Measurements from ENCODE around the gene ZDHHC11.

Gene ZDHHC11

GRCh38 chr5:821504-821903 is 29.3 kb downstream of the ZDHHC11 start:
- H3K4ac ChIP-seq (ENCODE audit: low read depth in 1 of 2, low read length in 2 of 2), result no peak overlapping the region
- 95% methylated on average over 5 of the region's 8 CpGs for WGBS

GRCh38 chr5:820245-820644 is 30.5 kb downstream of the ZDHHC11 start:
- WGBS, result 92% methylated on average over 3 of the region's 3 CpGs
- H3K27me3 ChIP-seq (ENCODE audit: control insufficient read depth in 1 of 2, insufficient read depth in 1 of 2, low read length in 2 of 2), result peaks cover 0 to 2% of the 10 kb centered on the region in 2 experiments

More at GRCh38 chr5:821504-821903, 29.3 kb downstream of the ZDHHC11 start:
- Histone ChIP-seq H3K4me3 (ENCODE audit: insufficient read depth in 1 of 2, low read depth in 1 of 2, low read length in 2 of 2) (no peak overlapping the region), H3K4me1 (ENCODE audit: control insufficient read depth, insufficient read depth, low read depth, low read length) (no peaks in the 10 kb centered on the region), H3K27ac (ENCODE audit: low read length, poor library complexity, severe bottlenecking) (no peak overlapping the region), H3K23ac (ENCODE audit: low read length in 2 of 2) (no peak overlapping the region), H3K9ac (ENCODE audit: low read length) (no peak overlapping the region), H2BK12ac (ENCODE audit: low read length in 2 of 2) (no peak overlapping the region), H2BK120ac (ENCODE audit: low read depth, low read length) (no peak overlapping the region), H2BK5ac (ENCODE audit: low read depth, low read length, poor library complexity, severe bottlenecking) (no peak overlapping the region), H3K79me1 (replicated peaks; ENCODE audit: low read length, poor library complexity, severe bottlenecking) (no peaks in the 10 kb centered on the region), H2AFZ (ENCODE audit: low read depth, low read length) (no peak overlapping the region), H2BK15ac (ENCODE audit: low read depth, poor library complexity, severe bottlenecking) (no peak overlapping the region), H4K91ac (ENCODE audit: low read length) (no peak overlapping the region), H3K36me3 (ENCODE audit: control insufficient read depth in 1 of 2, insufficient read depth in 2 of 2, low read depth in 1 of 2, low read length in 2 of 2) (peaks cover 0 to 4% of the 10 kb centered on the region in 2 experiments), H3K27me3 (ENCODE audit: control insufficient read depth in 1 of 2, insufficient read depth in 1 of 2, low read length in 2 of 2) (peaks cover 0 to 2% of the 10 kb centered on the region in 2 experiments), H2AK5ac (ENCODE audit: low read length, severe bottlenecking) (no peak overlapping the region), H4K8ac (ENCODE audit: low read length) (no peak overlapping the region), H3K14ac (ENCODE audit: low read length in 2 of 2) (no peak overlapping the region), H3K18ac (ENCODE audit: low read depth in 1 of 2, low read length in 2 of 2) (no peak overlapping the region), H3K9me3 (ENCODE audit: control insufficient read depth, low read length) (no peaks in the 10 kb centered on the region), H3K4me2 (ENCODE audit: low read length, poor library complexity, severe bottlenecking) (no peak overlapping the region)
- no peak for DNase-seq

GRCh38 chr5:819078-819477 is 31.7 kb downstream of the ZDHHC11 start:
- Histone ChIP-seq H3K4ac (ENCODE audit: low read depth in 1 of 2, low read length in 2 of 2) (no peak overlapping the region), H2BK5ac (ENCODE audit: low read depth, low read length, poor library complexity, severe bottlenecking) (no peak overlapping the region), H3K4me2 (ENCODE audit: low read length, poor library complexity, severe bottlenecking) (no peak overlapping the region), H3K9me3 (ENCODE audit: control insufficient read depth, low read length) (peaks cover 7% of the 10 kb centered on the region), H4K91ac (ENCODE audit: low read length) (no peak overlapping the region), H4K8ac (ENCODE audit: low read length) (no peak overlapping the region), H3K18ac (ENCODE audit: low read depth in 1 of 2, low read length in 2 of 2) (no peak overlapping the region), H3K9ac (ENCODE audit: low read length) (no peak overlapping the region), H3K23ac (ENCODE audit: low read length in 2 of 2) (no peak overlapping the region), H3K4me3 (ENCODE audit: insufficient read depth in 1 of 2, low read depth in 1 of 2, low read length in 2 of 2) (no peak overlapping the region), H2BK15ac (ENCODE audit: low read depth, poor library complexity, severe bottlenecking) (no peak overlapping the region), H2AFZ (ENCODE audit: low read depth, low read length) (no peak overlapping the region), H3K4me1 (ENCODE audit: control insufficient read depth, insufficient read depth, low read depth, low read length) (no peaks in the 10 kb centered on the region), H3K79me1 (replicated peaks; ENCODE audit: low read length, poor library complexity, severe bottlenecking) (no peaks in the 10 kb centered on the region), H2AK5ac (ENCODE audit: low read length, severe bottlenecking) (no peak overlapping the region), H3K27me3 (ENCODE audit: control insufficient read depth in 1 of 2, insufficient read depth in 1 of 2, low read length in 2 of 2) (peaks cover 0 to 2% of the 10 kb centered on the region in 2 experiments), H2BK120ac (ENCODE audit: low read depth, low read length) (no peak overlapping the region), H3K27ac (ENCODE audit: low read length, poor library complexity, severe bottlenecking) (no peak overlapping the region), H3K36me3 (ENCODE audit: control insufficient read depth in 1 of 2, insufficient read depth in 2 of 2, low read depth in 1 of 2, low read length in 2 of 2) (peaks cover 0 to 4% of the 10 kb centered on the region in 2 experiments), H2BK12ac (ENCODE audit: low read length in 2 of 2) (no peak overlapping the region), H3K14ac (ENCODE audit: low read length in 2 of 2) (no peak overlapping the region)
- WGBS, result 92% methylated on average over 3 of the region's 3 CpGs
- no peak for DNase-seq

More at GRCh38 chr5:820245-820644, 30.5 kb downstream of the ZDHHC11 start:
- Histone ChIP-seq H2BK120ac (ENCODE audit: low read depth, low read length) (no peak overlapping the region), H3K36me3 (ENCODE audit: control insufficient read depth in 1 of 2, insufficient read depth in 2 of 2, low read depth in 1 of 2, low read length in 2 of 2) (peaks cover 0 to 4% of the 10 kb centered on the region in 2 experiments), H2BK12ac (ENCODE audit: low read length in 2 of 2) (no peak overlapping the region), H3K79me1 (replicated peaks; ENCODE audit: low read length, poor library complexity, severe bottlenecking) (no peaks in the 10 kb centered on the region), H2BK5ac (ENCODE audit: low read depth, low read length, poor library complexity, severe bottlenecking) (no peak overlapping the region), H3K4me1 (ENCODE audit: control insufficient read depth, insufficient read depth, low read depth, low read length) (no peaks in the 10 kb centered on the region), H3K4me3 (ENCODE audit: insufficient read depth in 1 of 2, low read depth in 1 of 2, low read length in 2 of 2) (no peak overlapping the region), H2AFZ (ENCODE audit: low read depth, low read length) (no peak overlapping the region), H3K14ac (ENCODE audit: low read length in 2 of 2) (no peak overlapping the region), H3K27ac (ENCODE audit: low read length, poor library complexity, severe bottlenecking) (no peak overlapping the region), H3K4ac (ENCODE audit: low read depth in 1 of 2, low read length in 2 of 2) (no peak overlapping the region), H3K9me3 (ENCODE audit: control insufficient read depth, low read length) (peaks cover 4% of the 10 kb centered on the region), H3K9ac (ENCODE audit: low read length) (no peak overlapping the region), H3K4me2 (ENCODE audit: low read length, poor library complexity, severe bottlenecking) (no peak overlapping the region), H4K91ac (ENCODE audit: low read length) (no peak overlapping the region), H2BK15ac (ENCODE audit: low read depth, poor library complexity, severe bottlenecking) (no peak overlapping the region), H2AK5ac (ENCODE audit: low read length, severe bottlenecking) (no peak overlapping the region), H3K23ac (ENCODE audit: low read length in 2 of 2) (no peak overlapping the region), H4K8ac (ENCODE audit: low read length) (no peak overlapping the region), H3K18ac (ENCODE audit: low read depth in 1 of 2, low read length in 2 of 2) (no peak overlapping the region)
- DNase-seq, result no peak

- Histone ChIP-seq H3K14ac (ENCODE audit: low read length in 2 of 2) (no peak overlapping the region), H3K23ac (ENCODE audit: low read length in 2 of 2) (no peak overlapping the region), H2AK5ac (ENCODE audit: low read length, severe bottlenecking) (no peak overlapping the region), H2AFZ (ENCODE audit: low read depth, low read length) (no peak overlapping the region), H3K18ac (ENCODE audit: low read depth in 1 of 2, low read length in 2 of 2) (no peak overlapping the region), H2BK120ac (ENCODE audit: low read depth, low read length) (no peak overlapping the region), H3K4ac (ENCODE audit: low read depth in 1 of 2, low read length in 2 of 2) (no peak overlapping the region), H2BK12ac (ENCODE audit: low read length in 2 of 2) (no peak overlapping the region), H3K4me1 (ENCODE audit: control insufficient read depth, insufficient read depth, low read depth, low read length) (no peaks in the 10 kb centered on the region), H3K9me3 (ENCODE audit: control insufficient read depth, low read length) (peaks cover 7% of the 10 kb centered on the region), H4K8ac (ENCODE audit: low read length) (no peak overlapping the region), H2BK15ac (ENCODE audit: low read depth, poor library complexity, severe bottlenecking) (no peak overlapping the region), H3K27ac (ENCODE audit: low read length, poor library complexity, severe bottlenecking) (no peak overlapping the region), H4K91ac (ENCODE audit: low read length) (no peak overlapping the region), H3K79me1 (replicated peaks; ENCODE audit: low read length, poor library complexity, severe bottlenecking) (no peaks in the 10 kb centered on the region), H2BK5ac (ENCODE audit: low read depth, low read length, poor library complexity, severe bottlenecking) (no peak overlapping the region), H3K4me2 (ENCODE audit: low read length, poor library complexity, severe bottlenecking) (no peak overlapping the region), H3K27me3 (ENCODE audit: control insufficient read depth in 1 of 2, insufficient read depth in 1 of 2, low read length in 2 of 2) (peaks cover 0 to 2% of the 10 kb centered on the region in 2 experiments), H3K36me3 (ENCODE audit: control insufficient read depth in 1 of 2, insufficient read depth in 2 of 2, low read depth in 1 of 2, low read length in 2 of 2) (no peaks in the 10 kb centered on the region), H3K4me3 (ENCODE audit: insufficient read depth in 1 of 2, low read depth in 1 of 2, low read length in 2 of 2) (no peak overlapping the region), H3K9ac (ENCODE audit: low read length) (no peak overlapping the region)
- 94% methylated on average over 15 of the region's 15 CpGs for WGBS
- DNase-seq, result no peak
These were observed 34.6 kb downstream of the ZDHHC11 start for GRCh38 chr5:816176-816575.

Measured in mesenchymal stem cell (in vitro differentiated cells and primary cell).